Adrenal gland (tissue), 12 donors: Measurements from ENCODE around the gene DLGAP1. TPM values are rescaled to one million over a fixed set of nuclear protein-coding genes. Genes with fewer than 3 reads are reported as not detected.

ENCODE experiments used
- DNase-seq, 7 donors: peaks; one replicate each; pipeline ENCODE4 v3.0.0-alpha.2; 2019 to 2020
- H3K27ac ChIP-seq, 5 donors: fragments of 200-600 bp; sonication (generic) in 4 of 5; 1 replicate in 3 of 5; 2 replicates in 2 of 5; pipeline versions ENCODE4 v1.5.1 to v1.8.0; 2016 to 2020; ENCODE audit warnings: mild to moderate bottlenecking in 1 of 5
- H3K27me3 ChIP-seq: fragments of 200-600 bp; 2 replicates; pipeline ENCODE4 v1.8.0; 2021
- H3K36me3 ChIP-seq, 2 donors: fragments of 200-600 bp; replicated peaks in 1 of 2; 1 replicate in 1 of 2; 2 replicates in 1 of 2; pipeline versions ENCODE4 v1.5.1 to v1.8.0; 2018 to 2022
- H3K4me1 ChIP-seq, 2 donors: fragments of 200-600 bp; replicated peaks in 1 of 2; 1 replicate in 1 of 2; 2 replicates in 1 of 2; pipeline versions ENCODE4 v1.5.1 to v1.8.0; 2018 to 2021
- H3K4me3 ChIP-seq, 4 donors: fragments of 200-600 bp; sonication (generic) in 3 of 4; one replicate each; pipeline ENCODE4 v1.5.1; 2016 to 2018
- H3K9me3 ChIP-seq, 3 donors: fragments of 200-600 bp; sonication (generic) in 1 of 3; replicated peaks in 1 of 3; 1 replicate in 2 of 3; 2 replicates in 1 of 3; pipeline versions ENCODE4 v1.5.1 to v1.8.0; 2016 to 2021
- POLR2A ChIP-seq, 2 donors: fragments of 450-650 bp; IDR thresholded peaks; one replicate each; pipeline ENCODE4 v1.6.1; 2017; ENCODE audit warnings: antibody characterized with exemption in 2 of 2, mild to moderate bottlenecking in 2 of 2, moderate library complexity in 1 of 2
- WGBS, 4 donors: extraction: QIAGEN DNeasy Blood & Tissue Kit in 2 of 4; methylation state at CpG; one replicate each; pipeline versions ENCODE4 v1.1.5 to v1.1.7; 2013 to 2017; 5-methylcytosine and 5-hydroxymethylcytosine counted together
- intact Hi-C, 2 donors: fragments of 100-400 bp; cut with DNase I; formaldehyde crosslinking; loops; one replicate each; pipeline versions ENCODE4 v1.14.1 to v1.15.0; 2022 to 2023
- polyA plus RNA-seq, 3 donors: library from polyadenylated mRNA; stranded (reverse); fragments of 200-250 nt in 2 of 3; fragments of 350-450 nt in 1 of 3; fragmentation: Illumina TruSeq in 1 of 3; extraction: RNeasy Lipid Tissue Mini Kit (QIAGEN cat#74804) in 1 of 3; gene quantifications; one replicate each; pipeline ENCODE4 v1.2.3, GENCODE V29; 2013 to 2014
- total RNA-seq, 9 donors: library from RNA; depleted of rRNA in 4 of 9; stranded (reverse); fragments of >200 nt in 4 of 9; fragments of 120-200 nt in 1 of 9; fragmentation: NEBNext Ultra II Directional in 1 of 9; extraction: Animal tissue kit (Norgen Biotek cat#: 25700) in 1 of 9; gene quantifications; one replicate each; pipeline versions ENCODE4 v1.1.0 to v1.2.4, GENCODE V29; 2013 to 2023
- TF ChIP-seq, protein P1 (sequence below), 6 experiments: fragments of 450-650 bp in 4 of 6; fragments of 200-600 bp in 2 of 6; sonication (generic) in 1 of 6; IDR thresholded peaks; 1 replicate in 5 of 6; 2 replicates in 1 of 6; pipeline versions ENCODE4 v1.5.1 to v1.8.0; 2016 to 2021; ENCODE audit warnings: antibody characterized with exemption in 6 of 6, mild to moderate bottlenecking in 2 of 6, moderate library complexity in 1 of 6
- donor health status: healthy with polysubstance abuse.
- donor health status: Bipolar disorder and iron deficiency.
- donor health status: DM: yes; HTN: yes; CAD: no.
- donor health status: DM: no; HTN: no; CAD: no.
- donor health status: DM: no; HTN: no; CAD: no.
- donor health status: DM: yes; HTN: yes; CAD: no.

The DLGAP1 gene
- total and polyA plus RNA-seq, 12 donors, result 1.7 to 30.9 (median 12.9) TPM

DNA sequence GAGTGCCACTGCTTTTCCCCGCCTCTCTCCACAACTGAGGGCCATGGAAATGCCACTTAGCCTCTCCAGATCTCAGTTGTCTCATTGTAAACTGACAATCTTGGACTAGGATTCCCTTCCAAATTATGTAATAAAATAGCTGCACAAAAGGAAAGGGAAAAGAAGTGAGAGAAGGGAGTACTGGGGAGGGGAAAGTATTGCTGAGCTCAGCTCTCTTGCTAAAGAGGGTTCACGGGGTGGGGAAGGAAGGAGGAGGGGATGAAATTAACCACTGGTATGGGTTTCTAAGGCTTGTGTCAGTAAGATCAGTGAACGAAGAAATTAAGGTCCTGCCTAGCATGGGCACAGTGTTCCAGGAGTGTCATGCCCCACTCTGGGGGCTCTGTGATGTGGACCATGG lies 587.9 kb downstream of the DLGAP1 start:
- H3K9me3 ChIP-seq, result no peaks in the 10 kb centered on the region
- H3K27ac ChIP-seq, result no peak overlapping the region
- WGBS, 4 donors, result 72 to 87% (median 83%) methylated on average over 3 of the region's 3 CpGs
- intact Hi-C loops, result loop anchor here in 1 of 2 donors (5.0 kb wide), 1 partner anchor 95 kb away; no protein-coding TSS in a partner anchor
- H3K4me3 ChIP-seq, result no peak overlapping the region
- no peaks in the 10 kb centered on the region for H3K36me3 ChIP-seq
- H3K27me3 ChIP-seq, result no peaks in the 10 kb centered on the region
- no peak for DNase-seq
- H3K4me1 ChIP-seq, result no peaks in the 10 kb centered on the region
- TF ChIP-seq, protein P1, sequence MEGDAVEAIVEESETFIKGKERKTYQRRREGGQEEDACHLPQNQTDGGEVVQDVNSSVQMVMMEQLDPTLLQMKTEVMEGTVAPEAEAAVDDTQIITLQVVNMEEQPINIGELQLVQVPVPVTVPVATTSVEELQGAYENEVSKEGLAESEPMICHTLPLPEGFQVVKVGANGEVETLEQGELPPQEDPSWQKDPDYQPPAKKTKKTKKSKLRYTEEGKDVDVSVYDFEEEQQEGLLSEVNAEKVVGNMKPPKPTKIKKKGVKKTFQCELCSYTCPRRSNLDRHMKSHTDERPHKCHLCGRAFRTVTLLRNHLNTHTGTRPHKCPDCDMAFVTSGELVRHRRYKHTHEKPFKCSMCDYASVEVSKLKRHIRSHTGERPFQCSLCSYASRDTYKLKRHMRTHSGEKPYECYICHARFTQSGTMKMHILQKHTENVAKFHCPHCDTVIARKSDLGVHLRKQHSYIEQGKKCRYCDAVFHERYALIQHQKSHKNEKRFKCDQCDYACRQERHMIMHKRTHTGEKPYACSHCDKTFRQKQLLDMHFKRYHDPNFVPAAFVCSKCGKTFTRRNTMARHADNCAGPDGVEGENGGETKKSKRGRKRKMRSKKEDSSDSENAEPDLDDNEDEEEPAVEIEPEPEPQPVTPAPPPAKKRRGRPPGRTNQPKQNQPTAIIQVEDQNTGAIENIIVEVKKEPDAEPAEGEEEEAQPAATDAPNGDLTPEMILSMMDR (IDR thresholded peaks at IDR 0.05), result no peak
- TF ChIP-seq POLR2A (IDR thresholded peaks at IDR 0.05), result no peak

DNA sequence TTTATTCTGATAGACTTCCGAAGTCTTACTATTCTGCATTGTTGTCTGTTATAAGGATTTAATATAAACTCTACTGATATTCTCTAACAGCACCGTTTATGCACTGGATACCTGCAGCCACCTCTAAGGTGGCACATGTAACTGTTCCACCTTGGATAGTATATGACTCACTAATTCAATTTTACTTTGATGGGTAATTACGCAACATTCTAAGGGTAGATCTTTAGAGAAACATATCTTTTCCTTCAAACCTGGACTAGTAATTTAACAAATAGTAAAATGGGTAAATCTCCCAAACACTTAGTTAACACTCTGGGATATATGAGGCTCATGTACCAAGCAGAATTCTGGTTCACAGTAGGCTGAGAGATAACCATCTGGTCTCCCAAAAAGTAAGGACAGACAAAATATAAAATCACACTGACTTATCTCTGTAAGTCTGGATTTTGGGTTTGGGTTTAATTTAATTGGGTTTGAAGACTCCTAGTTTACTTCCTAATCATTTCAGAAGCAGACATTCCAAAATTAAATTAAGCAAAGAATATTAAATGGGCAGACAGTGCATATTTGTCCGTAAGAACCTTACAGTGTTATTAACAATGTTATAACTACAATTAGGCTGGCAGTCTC lies 590.3 kb downstream of the DLGAP1 start:
- H3K27ac ChIP-seq, result no peak overlapping the region
- DNase-seq, result no peak
- H3K4me1 ChIP-seq, result no peaks in the 10 kb centered on the region
- H3K4me3 ChIP-seq, result no peak overlapping the region
- H3K36me3 ChIP-seq, result no peaks in the 10 kb centered on the region
- 84 to 97% (median 91%) methylated on average over 4 of the region's 4 CpGs for WGBS, 4 donors
- H3K9me3 ChIP-seq, result no peaks in the 10 kb centered on the region
- H3K27me3 ChIP-seq, result no peaks in the 10 kb centered on the region
- TF ChIP-seq, protein P1 (IDR thresholded peaks at IDR 0.05), result no peak
- no peak for TF ChIP-seq POLR2A (IDR thresholded peaks at IDR 0.05)
- intact Hi-C loops, result loop anchor here in 1 of 2 donors (5.0 kb wide), 1 partner anchor 92 kb away; no protein-coding TSS in a partner anchor

DNA sequence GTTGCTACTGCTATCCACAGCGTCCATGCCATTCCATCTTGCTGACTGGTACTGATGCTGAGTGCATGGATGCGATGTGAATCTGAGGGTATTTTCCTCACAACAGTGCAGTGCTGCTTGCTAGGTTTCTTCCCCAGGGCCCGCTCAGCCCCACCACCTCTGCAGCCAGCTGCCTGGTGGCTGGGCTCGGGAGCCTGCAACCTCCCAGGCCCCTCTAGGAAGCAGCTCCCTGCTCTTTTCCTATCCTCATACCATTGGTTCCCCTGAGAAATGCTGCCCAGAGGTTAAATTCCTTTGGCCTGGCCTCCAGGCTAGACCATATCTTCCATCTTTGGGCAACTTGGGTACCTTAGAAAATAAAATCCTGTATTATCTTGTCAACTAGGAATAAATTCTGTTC lies 591.5 kb downstream of the DLGAP1 start:
- WGBS, 4 donors, result 67 to 73% (median 72%) methylated on average over 3 to 4 of the region's 4 CpGs

DNA sequence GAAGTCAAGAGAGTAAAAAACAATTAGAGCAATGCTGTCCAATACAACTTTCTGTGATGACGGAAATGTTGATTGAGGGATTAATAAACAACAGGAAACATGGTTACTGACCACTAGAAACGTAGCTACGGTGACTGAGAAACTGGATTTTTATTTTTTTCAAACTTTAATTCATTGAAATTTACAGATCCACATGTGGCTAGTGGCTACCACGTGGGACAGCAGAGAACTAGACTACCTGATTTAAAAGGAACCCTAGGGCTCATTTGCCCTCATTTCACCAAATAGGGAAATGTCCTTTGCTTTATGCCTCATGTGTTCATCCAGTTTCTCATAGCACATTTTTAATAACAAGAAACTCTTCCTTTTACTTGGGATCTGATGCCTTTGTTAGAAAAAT lies 592.1 kb downstream of the DLGAP1 start:
- no peak for DNase-seq
- no peaks in the 10 kb centered on the region for H3K4me1 ChIP-seq
- 83 to 94% (median 89%) methylated on average over 4 of the region's 4 CpGs for WGBS, 4 donors
- intact Hi-C loops, result no loop called here
- TF ChIP-seq, protein P1 (IDR thresholded peaks at IDR 0.05), result no peak
- no peak for TF ChIP-seq POLR2A (IDR thresholded peaks at IDR 0.05)
- no peak overlapping the region for H3K27ac ChIP-seq
- no peaks in the 10 kb centered on the region for H3K27me3 ChIP-seq
- H3K9me3 ChIP-seq, result no peaks in the 10 kb centered on the region
- no peaks in the 10 kb centered on the region for H3K36me3 ChIP-seq
- no peak overlapping the region for H3K4me3 ChIP-seq

More for the DNA sequence above, 591.5 kb downstream of the DLGAP1 start:
- TF ChIP-seq, protein P1 (IDR thresholded peaks at IDR 0.05), result no peak
- no peak for TF ChIP-seq POLR2A (IDR thresholded peaks at IDR 0.05)
- no peaks in the 10 kb centered on the region for H3K9me3 ChIP-seq
- no peak for DNase-seq
- intact Hi-C loops, result no loop called here
- no peak overlapping the region for H3K4me3 ChIP-seq
- H3K4me1 ChIP-seq, result no peaks in the 10 kb centered on the region
- H3K36me3 ChIP-seq, result no peaks in the 10 kb centered on the region
- H3K27ac ChIP-seq, result no peak overlapping the region
- no peaks in the 10 kb centered on the region for H3K27me3 ChIP-seq
